ENCODE results near the gene SLC9A2.

The SLC9A2 gene

DNA sequence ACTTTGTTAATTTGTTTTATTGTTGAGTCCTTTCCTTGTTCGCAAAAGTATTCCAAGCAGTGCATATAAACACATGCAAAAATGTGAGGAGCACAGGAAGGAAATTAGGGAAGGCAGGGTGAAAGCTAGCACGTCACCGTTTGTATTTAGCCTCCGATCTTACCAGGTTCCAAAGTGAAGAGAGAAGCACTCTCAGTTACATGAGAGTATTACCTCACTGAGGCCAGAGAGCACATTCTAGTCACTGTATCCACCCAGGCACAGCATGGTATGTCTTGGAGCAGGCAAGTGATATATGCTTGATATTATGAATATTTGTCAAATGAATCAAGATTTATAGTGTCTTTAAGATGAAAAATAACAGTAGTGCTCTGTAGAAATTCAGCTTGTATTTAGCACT, 135.9 kb downstream of the SLC9A2 start:
- TF ChIP-seq, protein P1, sequence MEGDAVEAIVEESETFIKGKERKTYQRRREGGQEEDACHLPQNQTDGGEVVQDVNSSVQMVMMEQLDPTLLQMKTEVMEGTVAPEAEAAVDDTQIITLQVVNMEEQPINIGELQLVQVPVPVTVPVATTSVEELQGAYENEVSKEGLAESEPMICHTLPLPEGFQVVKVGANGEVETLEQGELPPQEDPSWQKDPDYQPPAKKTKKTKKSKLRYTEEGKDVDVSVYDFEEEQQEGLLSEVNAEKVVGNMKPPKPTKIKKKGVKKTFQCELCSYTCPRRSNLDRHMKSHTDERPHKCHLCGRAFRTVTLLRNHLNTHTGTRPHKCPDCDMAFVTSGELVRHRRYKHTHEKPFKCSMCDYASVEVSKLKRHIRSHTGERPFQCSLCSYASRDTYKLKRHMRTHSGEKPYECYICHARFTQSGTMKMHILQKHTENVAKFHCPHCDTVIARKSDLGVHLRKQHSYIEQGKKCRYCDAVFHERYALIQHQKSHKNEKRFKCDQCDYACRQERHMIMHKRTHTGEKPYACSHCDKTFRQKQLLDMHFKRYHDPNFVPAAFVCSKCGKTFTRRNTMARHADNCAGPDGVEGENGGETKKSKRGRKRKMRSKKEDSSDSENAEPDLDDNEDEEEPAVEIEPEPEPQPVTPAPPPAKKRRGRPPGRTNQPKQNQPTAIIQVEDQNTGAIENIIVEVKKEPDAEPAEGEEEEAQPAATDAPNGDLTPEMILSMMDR (IDR thresholded peaks at IDR 0.05; ENCODE audit: low read length, missing control alignments): no peak
- H3K4me3 ChIP-seq (replicated peaks; ENCODE audit: low read depth, low read length): no peak overlapping the region
- DNase-seq (ENCODE audit: low read depth): no peak

DNA sequence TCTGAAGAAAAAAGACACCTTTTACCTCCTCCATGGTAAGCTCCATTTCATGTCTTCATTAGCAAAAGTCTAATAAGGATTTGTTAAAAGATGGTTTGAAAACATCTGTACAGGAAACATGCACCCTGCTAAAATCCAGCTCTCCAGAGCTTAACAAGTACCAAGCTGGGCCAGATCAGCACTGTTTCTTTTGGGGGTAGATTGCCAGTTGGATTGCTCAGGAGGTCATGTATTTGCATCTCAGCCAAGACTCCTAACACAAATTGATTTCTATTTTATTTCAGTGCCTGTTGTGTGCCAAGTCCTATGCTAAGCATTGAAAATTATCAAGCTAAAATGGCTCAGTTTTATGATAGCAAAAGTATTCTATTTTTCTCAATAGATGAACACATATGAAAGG, 139.1 kb downstream of the SLC9A2 start:
- TF ChIP-seq, protein P1 (IDR thresholded peaks at IDR 0.05; ENCODE audit: low read length, missing control alignments): no peak
- DNase-seq (ENCODE audit: low read depth): no peak
- no peak overlapping the region for H3K4me3 ChIP-seq (replicated peaks; ENCODE audit: low read depth, low read length)

All from fibroblast of pulmonary artery (primary cell).